ENCODE measurements around the gene NLN.

DNA sequence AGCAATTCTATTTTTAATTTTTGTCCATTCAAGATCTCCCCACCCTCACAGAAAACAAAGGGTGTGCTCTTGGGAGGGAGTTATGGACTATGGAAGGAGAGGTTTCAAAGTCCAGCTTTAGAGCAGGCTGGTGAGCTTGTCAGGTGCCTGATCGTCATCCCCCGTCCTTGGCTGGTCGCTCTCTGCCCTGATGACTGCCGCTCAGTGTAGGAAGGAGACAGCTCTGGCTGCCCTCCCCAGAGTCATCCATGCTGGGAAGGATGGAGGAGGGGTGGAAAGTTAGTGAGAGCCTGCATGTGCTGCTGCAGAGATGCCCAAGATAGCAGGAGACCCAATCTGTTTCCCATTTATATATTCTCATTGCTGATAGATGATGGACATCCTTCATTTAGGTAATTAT, 96.6 kb downstream of the NLN start:
- TF ChIP-seq, protein P1, sequence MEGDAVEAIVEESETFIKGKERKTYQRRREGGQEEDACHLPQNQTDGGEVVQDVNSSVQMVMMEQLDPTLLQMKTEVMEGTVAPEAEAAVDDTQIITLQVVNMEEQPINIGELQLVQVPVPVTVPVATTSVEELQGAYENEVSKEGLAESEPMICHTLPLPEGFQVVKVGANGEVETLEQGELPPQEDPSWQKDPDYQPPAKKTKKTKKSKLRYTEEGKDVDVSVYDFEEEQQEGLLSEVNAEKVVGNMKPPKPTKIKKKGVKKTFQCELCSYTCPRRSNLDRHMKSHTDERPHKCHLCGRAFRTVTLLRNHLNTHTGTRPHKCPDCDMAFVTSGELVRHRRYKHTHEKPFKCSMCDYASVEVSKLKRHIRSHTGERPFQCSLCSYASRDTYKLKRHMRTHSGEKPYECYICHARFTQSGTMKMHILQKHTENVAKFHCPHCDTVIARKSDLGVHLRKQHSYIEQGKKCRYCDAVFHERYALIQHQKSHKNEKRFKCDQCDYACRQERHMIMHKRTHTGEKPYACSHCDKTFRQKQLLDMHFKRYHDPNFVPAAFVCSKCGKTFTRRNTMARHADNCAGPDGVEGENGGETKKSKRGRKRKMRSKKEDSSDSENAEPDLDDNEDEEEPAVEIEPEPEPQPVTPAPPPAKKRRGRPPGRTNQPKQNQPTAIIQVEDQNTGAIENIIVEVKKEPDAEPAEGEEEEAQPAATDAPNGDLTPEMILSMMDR (IDR thresholded peaks at IDR 0.05) = no peak
- TF ChIP-seq POLR2A (IDR thresholded peaks at IDR 0.05) = no peak

All from thyroid gland (tissue), 4 donors.